GM12878 (cell line): ENCODE results near the gene QSOX2. TPM values are rescaled to one million over a fixed set of nuclear protein-coding genes. Genes with fewer than 3 reads are reported as not detected.

Experiments
- BCL3 ChIP-seq: IDR thresholded peaks from 2 replicates; pipeline ENCODE4 v1.6.1; 2011; ENCODE audit warnings: borderline replicate concordance, low read depth, mild to moderate bottlenecking, moderate library complexity, low read length; ENCODE audit not compliant: insufficient read depth, poor library complexity, severe bottlenecking
- BMI1 ChIP-seq: fragments of 450-650 bp; IDR thresholded peaks from 2 replicates; pipeline ENCODE4 v1.6.1; 2016; ENCODE audit warnings: mild to moderate bottlenecking, moderate library complexity, borderline replicate concordance
- HCFC1 ChIP-seq: fragments of 150-350 bp; IDR thresholded peaks from 2 replicates; pipeline ENCODE4 v1.6.1; 2014; ENCODE audit warnings: low read length
- PKNOX1 ChIP-seq: fragments of 450-650 bp; IDR thresholded peaks from 2 replicates; pipeline ENCODE4 v1.6.1; 2016; ENCODE audit warnings: mild to moderate bottlenecking
- polyA plus RNA-seq, 11 experiments: library from polyadenylated mRNA; depleted of rRNA in 4 of 11; unstranded in 6 of 11; stranded (reverse) in 5 of 11; fragments of >200 nt; fragmentation: Nextera tagmentation in 4 of 11; fragmentation: Illumina TruSeq in 1 of 11; extraction: Ambion mirVana in 4 of 11; extraction: Trizol in 1 of 11; gene quantifications; 1 replicate in 1 of 11; 2 replicates in 10 of 11; pipeline versions ENCODE4 v1.2.1 to v1.2.3, GENCODE V29; 2011 to 2016; ENCODE audit warnings: inconsistent platforms in 2 of 11, missing spikeins in 2 of 11, low read depth in 1 of 11
- total RNA-seq, 4 experiments: library from RNA; depleted of rRNA in 3 of 4; stranded (reverse); fragments of >200 nt in 3 of 4; fragmentation: Illumina TruSeq in 1 of 4; extraction: Trizol in 1 of 4; gene quantifications; 2 replicates each; pipeline versions ENCODE4 v1.2.1 to v1.2.3, GENCODE V29; 2013 to 2021
- TF ChIP-seq, protein P1 (sequence below): fragments of 450-650 bp; IDR thresholded peaks from 2 replicates; pipeline ENCODE4 v1.6.1; 2016; ENCODE audit warnings: mild to moderate bottlenecking, moderate library complexity, borderline replicate concordance

The QSOX2 gene
- total and polyA plus RNA-seq, 10 of the 15 experiments (the other 5 are each of a cell fraction or from before 2014, with no cell fraction given) = 0.34 to 16.1 (median 8.2) TPM

- no peak for TF ChIP-seq BMI1
- TF ChIP-seq BCL3 = no peak
- no peak for TF ChIP-seq HCFC1
- TF ChIP-seq PKNOX1 = no peak
- TF ChIP-seq, protein P1, sequence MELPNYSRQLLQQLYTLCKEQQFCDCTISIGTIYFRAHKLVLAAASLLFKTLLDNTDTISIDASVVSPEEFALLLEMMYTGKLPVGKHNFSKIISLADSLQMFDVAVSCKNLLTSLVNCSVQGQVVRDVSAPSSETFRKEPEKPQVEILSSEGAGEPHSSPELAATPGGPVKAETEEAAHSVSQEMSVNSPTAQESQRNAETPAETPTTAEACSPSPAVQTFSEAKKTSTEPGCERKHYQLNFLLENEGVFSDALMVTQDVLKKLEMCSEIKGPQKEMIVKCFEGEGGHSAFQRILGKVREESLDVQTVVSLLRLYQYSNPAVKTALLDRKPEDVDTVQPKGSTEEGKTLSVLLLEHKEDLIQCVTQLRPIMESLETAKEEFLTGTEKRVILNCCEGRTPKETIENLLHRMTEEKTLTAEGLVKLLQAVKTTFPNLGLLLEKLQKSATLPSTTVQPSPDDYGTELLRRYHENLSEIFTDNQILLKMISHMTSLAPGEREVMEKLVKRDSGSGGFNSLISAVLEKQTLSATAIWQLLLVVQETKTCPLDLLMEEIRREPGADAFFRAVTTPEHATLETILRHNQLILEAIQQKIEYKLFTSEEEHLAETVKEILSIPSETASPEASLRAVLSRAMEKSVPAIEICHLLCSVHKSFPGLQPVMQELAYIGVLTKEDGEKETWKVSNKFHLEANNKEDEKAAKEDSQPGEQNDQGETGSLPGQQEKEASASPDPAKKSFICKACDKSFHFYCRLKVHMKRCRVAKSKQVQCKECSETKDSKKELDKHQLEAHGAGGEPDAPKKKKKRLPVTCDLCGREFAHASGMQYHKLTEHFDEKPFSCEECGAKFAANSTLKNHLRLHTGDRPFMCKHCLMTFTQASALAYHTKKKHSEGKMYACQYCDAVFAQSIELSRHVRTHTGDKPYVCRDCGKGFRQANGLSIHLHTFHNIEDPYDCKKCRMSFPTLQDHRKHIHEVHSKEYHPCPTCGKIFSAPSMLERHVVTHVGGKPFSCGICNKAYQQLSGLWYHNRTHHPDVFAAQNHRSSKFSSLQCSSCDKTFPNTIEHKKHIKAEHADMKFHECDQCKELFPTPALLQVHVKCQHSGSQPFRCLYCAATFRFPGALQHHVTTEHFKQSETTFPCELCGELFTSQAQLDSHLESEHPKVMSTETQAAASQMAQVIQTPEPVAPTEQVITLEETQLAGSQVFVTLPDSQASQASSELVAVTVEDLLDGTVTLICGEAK = no peak
- TF ChIP-seq, all 136 proteins: peak for 0
These were observed 42.9 kb downstream of the QSOX2 start (continued) for GRCh38 chr9:136202454-136203407.
